NK-92 treated with Interleukin-12 subunit alpha and Interleukin-12 subunit beta, amount 100 ng/mL, for 24 hours (cell line): ENCODE measurements around the gene MAP3K20.
"Not testable (repeated sequence)": the region's sequence is repeated elsewhere in the genome, so short reads cannot be mapped to it uniquely, and the experiment has no call there.

Experiments used
- DNase-seq: peaks from one replicate; lab custom pipeline; 2025; lab: John Stamatoyannopoulos, UW

The MAP3K20 gene

GRCh38 chr2:173280853-173281252 is 205.2 kb downstream of the MAP3K20 start:
- no peak for DNase-seq

- DNase-seq = not testable (repeated sequence)
These were observed 206.3 kb downstream of the MAP3K20 start for GRCh38 chr2:173281898-173282297.

- DNase-seq = no peak
These were observed 207.3 kb downstream of the MAP3K20 start for GRCh38 chr2:173282795-173283545.

GRCh38 chr2:173286153-173286809 is 210.6 kb downstream of the MAP3K20 start:
- DNase-seq = no peak

- no peak for DNase-seq
These were observed 211.9 kb downstream of the MAP3K20 start for GRCh38 chr2:173287594-173287993.

GRCh38 chr2:173288561-173288960 is 212.9 kb downstream of the MAP3K20 start:
- no peak for DNase-seq

- no peak for DNase-seq
These were observed 214.4 kb downstream of the MAP3K20 start for GRCh38 chr2:173290046-173290445.

GRCh38 chr2:173290518-173290917 is 214.9 kb downstream of the MAP3K20 start:
- DNase-seq = no peak

- DNase-seq = no peak
These were observed 215.8 kb downstream of the MAP3K20 start for GRCh38 chr2:173291412-173291811.

GRCh38 chr2:173296235-173296634 is 220.6 kb downstream of the MAP3K20 start:
- no peak for DNase-seq

- DNase-seq = no peak
These were observed 223.0 kb downstream of the MAP3K20 start for GRCh38 chr2:173298536-173299097.

GRCh38 chr2:173299764-173300163 is 224.1 kb downstream of the MAP3K20 start:
- DNase-seq = no peak

GRCh38 chr2:173300458-173300857 is 224.8 kb downstream of the MAP3K20 start:
- DNase-seq = no peak

- not testable (repeated sequence) for DNase-seq
These were observed 225.9 kb downstream of the MAP3K20 start for GRCh38 chr2:173301549-173301948.

- no peak for DNase-seq
These were observed 229.7 kb downstream of the MAP3K20 start for GRCh38 chr2:173305303-173305702.

GRCh38 chr2:173307293-173307692 is 231.6 kb downstream of the MAP3K20 start:
- no peak for DNase-seq

- not testable (repeated sequence) for DNase-seq
These were observed 233.7 kb downstream of the MAP3K20 start for GRCh38 chr2:173309370-173309769.

- DNase-seq = no peak
These were observed 236.4 kb downstream of the MAP3K20 start for GRCh38 chr2:173311844-173312606.
